ENCODE measurements around the gene NCOA5.

NCOA5 gene

GRCh38 chr20:46089417-46090388 lies at the start of gene NCOA5:
TSS of gene NCOA5 (minus strand) at chr20:46089962. CDS start at chr20:46079424, 10,538 bp downstream.
- DNase-seq (ENCODE audit: low read depth in 3 of 3) = peak; percentile 85 to 92 (median 90)

GRCh38 chr20:46139266-46139889 lies 49.6 kb upstream of the NCOA5 start:
- DNase-seq (ENCODE audit: low read depth in 3 of 3) = no peak

GRCh38 chr20:46137816-46138215 lies 48.1 kb upstream of the NCOA5 start:
- no peak for DNase-seq (ENCODE audit: low read depth in 3 of 3)

- no peak for DNase-seq (ENCODE audit: low read depth in 3 of 3)
Observed at GRCh38 chr20:46135856-46136633, 46.3 kb upstream of the NCOA5 start.

- no peak for DNase-seq (ENCODE audit: low read depth in 3 of 3)
Observed at GRCh38 chr20:46134716-46135115, 45.0 kb upstream of the NCOA5 start.

- DNase-seq (ENCODE audit: low read depth in 3 of 3) = no peak
Observed at GRCh38 chr20:46133886-46134654, 44.3 kb upstream of the NCOA5 start.

GRCh38 chr20:46132705-46133120 lies 43.0 kb upstream of the NCOA5 start:
- DNase-seq (ENCODE audit: low read depth in 3 of 3) = peak; percentile 29 to 56 (median 33)

- DNase-seq (ENCODE audit: low read depth in 3 of 3) = no peak
Observed at GRCh38 chr20:46131396-46131795, 41.6 kb upstream of the NCOA5 start.

- no peak for DNase-seq (ENCODE audit: low read depth in 3 of 3)
Observed at GRCh38 chr20:46130534-46130933, 40.8 kb upstream of the NCOA5 start.

GRCh38 chr20:46129955-46130481 lies 40.3 kb upstream of the NCOA5 start:
- no peak for DNase-seq (ENCODE audit: low read depth in 3 of 3)

GRCh38 chr20:46128310-46129151 lies 38.8 kb upstream of the NCOA5 start:
- no peak for DNase-seq (ENCODE audit: low read depth in 3 of 3)

GRCh38 chr20:46127396-46128010 lies 37.7 kb upstream of the NCOA5 start:
- DNase-seq (ENCODE audit: low read depth in 3 of 3) = no peak

GRCh38 chr20:46126440-46127056 lies 36.8 kb upstream of the NCOA5 start:
- DNase-seq (ENCODE audit: low read depth in 3 of 3) = no peak

GRCh38 chr20:46123482-46124245 lies 33.9 kb upstream of the NCOA5 start:
- DNase-seq (ENCODE audit: low read depth in 3 of 3) = no peak

GRCh38 chr20:46122516-46123481 lies 33.0 kb upstream of the NCOA5 start:
- no peak for DNase-seq (ENCODE audit: low read depth in 3 of 3)

GRCh38 chr20:46122071-46122470 lies 32.3 kb upstream of the NCOA5 start:
- DNase-seq (ENCODE audit: low read depth in 3 of 3) = no peak

- no peak for DNase-seq (ENCODE audit: low read depth in 3 of 3)
Observed at GRCh38 chr20:46121184-46121930, 31.6 kb upstream of the NCOA5 start.

All from stimulated activated CD4-positive, alpha-beta T cell treated with anti-CD3 and anti-CD28 coated beads, TNF-alpha, amount 100 ng/mL, for 48 hours (primary cell).